CD4-positive, alpha-beta T cell treated with Interleukin-6 at 100 ng/mL for 8 hours (primary cell): ENCODE results near the gene RYR3.

ENCODE experiments used
- DNase-seq: peaks from one replicate; pipeline ENCODE4 v3.0.0-alpha.2; 2020; ENCODE audit warnings: mixed read lengths, low spot score

The RYR3 gene

DNA sequence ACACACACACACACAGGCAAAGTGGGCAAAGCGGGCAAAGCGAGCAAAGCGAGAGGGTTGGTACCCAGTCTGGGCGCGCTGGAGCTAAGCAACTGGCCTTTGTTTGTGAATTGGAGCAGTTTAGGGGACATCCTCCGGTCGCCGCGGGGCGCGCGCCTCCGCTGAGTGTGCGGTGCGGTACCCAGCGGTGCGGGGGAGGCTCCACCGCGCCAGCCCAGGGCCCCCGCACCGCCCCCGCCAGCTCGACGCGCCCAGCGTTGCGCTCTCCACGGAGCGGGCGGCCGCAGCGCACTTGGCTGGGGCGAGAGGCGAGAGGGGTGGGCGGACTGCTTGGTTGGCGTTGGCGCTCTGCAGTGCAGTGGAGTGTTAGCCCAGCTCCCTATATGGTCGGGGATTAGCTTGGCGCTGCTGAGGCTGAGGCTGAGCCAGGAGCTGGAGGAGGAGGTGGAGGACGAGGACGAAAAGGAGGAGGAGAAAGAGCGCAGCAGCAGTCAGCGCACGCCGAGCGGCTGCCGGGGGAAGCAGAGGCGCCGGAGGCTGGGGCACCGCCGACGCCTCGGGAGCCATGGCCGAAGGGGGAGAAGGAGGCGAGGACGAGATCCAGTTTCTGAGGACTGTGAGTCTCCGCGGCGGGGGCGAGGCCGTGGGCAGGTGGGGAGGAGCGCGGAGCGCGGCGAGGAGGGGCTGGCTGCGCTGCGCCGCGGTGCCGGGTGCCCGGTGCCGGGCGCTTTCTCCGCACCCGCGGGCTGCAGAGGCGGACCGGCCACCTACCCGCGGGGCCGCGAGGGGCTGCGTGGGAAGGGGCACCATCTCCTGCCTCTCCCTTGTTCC is at the start of gene RYR3:
RYR3 (plus strand) TSS at position 487 of the 831 bp plus-strand sequence; CDS start at position 566, 79 bp downstream.
- DNase-seq: no peak

DNA sequence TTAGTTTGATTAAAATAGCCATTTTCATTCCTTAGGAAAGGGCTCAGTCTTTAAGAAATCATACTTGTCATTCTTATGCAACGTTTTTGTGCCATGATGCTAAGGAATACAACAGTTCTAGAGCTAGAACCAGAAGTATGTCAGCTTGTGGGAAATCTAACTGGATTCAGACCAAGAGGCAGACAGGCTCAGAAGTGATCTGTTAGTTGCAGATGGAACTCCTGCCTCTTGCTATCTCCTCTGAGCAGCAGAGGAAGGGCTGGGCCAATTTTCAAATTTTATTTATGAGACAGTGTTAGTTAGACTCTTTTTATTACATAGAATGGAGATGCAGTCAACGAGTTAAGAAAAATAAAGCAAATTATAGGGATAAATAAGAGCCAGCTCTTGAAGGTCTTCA is 48.5 kb upstream of the RYR3 start:
- DNase-seq: no peak

DNA sequence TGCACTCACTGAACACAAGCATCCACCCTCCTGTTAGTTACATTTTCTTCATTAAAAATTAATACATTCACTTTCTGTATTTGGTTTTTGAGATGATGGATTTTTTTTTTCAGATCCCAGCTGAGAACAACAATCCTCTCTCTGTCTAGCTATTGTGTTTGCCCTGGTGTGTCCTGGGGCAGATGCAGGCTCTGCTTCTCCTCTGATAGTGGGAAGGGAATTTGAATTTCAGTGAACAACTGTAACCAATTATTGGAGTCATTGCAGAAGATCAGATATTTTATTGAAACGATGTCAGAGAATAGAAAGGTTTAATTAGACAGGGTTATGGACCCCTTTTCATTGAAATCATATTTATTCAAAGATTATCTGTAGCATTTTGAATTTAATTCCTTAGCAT is 33.1 kb upstream of the RYR3 start:
- DNase-seq: no peak

DNA sequence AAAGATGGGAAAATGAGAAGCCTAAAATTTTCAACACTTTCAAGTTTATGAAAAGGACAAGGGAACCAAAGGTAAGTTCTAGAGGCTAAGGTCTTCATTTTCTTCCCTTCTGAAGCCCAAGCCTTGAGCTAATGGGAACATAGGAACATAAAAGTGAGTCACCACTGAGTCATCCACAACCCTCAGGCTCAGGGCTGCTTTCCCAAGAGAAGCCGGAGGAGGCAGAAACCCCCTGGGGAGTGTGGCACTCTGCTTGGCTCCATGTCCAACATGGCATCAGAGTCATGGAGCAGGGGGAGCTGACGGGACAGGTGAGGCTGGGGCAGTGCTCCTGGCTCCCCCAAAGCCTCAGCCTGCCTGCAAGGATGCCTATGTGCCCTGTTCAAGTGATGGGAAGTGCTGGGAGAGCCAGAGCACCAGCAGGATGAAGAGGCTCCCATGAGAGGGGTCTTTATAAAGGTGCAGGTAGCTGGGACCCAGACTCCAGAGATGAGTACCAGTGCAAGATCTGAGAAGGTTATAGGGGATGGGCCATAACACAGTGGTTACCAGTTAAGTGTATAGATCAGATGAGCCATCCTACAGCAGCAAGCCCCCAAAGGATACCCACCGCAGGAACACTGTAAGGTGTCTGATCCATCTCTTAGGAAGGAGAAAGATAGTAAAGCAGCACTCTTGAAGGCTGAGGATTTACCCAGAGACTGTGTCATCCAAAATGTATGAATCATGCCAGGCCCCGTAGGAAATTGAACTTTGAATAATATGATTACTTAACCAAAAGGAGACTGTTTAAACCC is 31.8 kb upstream of the RYR3 start:
- no peak for DNase-seq

DNA sequence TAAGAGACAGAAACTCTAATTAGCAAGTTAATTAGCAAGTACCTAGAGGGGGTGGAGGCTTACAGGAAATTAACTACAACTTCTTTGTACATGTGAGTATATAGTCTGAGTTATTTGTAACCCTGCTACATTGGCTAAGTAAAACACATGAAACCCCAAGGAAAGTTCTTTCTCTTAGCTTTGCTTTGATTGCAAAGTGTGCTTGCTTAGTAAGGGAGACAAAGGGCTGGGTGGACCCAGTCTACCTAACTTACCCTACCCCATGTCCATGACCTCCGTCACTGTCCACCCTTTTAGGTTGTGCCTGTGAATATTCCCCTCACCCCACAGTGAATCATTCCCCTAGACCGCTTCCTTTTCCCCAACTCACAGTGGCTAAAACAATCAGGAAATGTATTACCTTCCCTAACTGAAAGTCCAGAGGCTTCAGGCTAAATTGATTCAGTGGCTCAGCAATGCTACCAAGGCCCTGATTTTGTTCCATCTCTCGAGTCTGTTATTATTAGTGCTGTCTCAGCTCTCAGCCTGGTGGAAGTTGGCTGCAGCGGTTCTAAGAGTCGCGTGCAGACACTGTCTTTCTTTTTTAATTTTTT is 31.1 kb upstream of the RYR3 start:
- no peak for DNase-seq

DNA sequence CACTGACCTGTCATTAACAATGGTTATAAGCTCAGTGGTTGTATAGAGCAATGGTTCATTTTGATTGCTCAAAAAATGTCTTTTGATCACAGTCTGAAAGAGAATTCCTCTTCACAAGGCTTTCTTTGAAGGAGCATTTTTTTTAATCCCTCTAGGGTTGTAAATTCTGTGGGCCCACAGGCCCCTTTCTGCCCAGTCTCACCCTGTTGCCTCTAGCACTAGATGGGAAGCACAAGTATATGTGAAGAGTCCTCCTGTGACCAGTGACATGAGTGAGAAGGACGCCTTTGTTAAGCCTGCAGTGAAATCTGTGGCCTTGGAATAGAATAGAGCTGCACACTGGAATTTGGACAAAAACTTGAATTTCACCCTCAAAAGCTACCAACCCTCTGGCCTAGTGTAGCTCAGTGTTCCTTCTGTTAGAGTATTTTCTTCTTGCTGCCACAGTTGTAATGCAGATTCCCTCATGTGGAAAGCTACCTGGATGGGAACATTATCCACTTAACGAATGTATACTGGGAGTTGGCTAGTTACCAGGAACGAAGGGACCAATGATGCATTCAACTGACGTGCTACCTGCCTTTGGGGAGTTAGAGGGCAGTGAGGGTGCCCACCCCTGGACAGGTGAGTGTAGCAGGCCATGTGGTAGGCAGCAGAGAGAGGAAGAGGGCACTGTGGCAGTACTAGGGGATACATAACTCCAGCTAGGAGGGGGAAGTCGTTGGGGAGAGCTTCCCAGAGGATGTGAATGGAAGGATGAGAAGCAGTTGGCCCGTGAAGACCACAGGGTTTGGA is 28.3 kb upstream of the RYR3 start:
- no peak for DNase-seq

DNA sequence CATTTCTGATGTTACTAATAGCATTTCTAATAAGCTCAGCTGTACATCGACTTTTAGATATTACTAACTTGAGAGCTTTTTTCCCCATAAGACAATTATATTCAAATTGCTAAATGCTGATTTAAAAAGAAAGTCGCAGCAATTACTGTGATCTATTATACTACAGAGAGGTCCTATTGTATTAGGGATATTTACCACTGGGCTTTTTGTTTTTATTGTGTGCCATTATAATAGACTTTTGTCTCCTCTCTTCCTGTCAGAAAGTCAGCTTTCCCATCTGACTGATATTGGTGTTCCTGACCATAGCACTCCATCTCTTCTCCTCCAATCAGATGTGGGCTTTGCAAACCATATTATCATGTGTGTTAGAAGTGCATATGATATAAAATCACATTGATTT is 27.2 kb upstream of the RYR3 start:
- DNase-seq: no peak

DNA sequence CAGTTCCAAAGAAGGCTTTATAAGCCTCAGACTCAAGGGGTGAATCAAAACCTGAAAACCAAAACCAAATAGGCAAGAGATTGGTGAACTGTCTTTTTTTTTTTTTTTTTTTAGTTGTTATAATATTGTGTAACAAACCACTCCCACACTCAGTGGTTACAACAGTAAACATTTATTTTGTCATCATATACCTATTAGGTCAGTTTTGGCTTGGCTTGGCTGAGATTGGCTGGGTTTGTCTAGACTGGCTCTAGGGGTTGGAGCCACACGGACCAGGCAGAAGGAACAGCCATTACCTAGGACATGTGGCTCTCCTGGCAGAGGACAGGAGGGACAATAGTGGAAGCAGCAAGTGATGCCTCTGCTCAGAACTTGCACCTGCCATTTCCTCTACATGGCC is 26.4 kb upstream of the RYR3 start:
- DNase-seq: no peak

DNA sequence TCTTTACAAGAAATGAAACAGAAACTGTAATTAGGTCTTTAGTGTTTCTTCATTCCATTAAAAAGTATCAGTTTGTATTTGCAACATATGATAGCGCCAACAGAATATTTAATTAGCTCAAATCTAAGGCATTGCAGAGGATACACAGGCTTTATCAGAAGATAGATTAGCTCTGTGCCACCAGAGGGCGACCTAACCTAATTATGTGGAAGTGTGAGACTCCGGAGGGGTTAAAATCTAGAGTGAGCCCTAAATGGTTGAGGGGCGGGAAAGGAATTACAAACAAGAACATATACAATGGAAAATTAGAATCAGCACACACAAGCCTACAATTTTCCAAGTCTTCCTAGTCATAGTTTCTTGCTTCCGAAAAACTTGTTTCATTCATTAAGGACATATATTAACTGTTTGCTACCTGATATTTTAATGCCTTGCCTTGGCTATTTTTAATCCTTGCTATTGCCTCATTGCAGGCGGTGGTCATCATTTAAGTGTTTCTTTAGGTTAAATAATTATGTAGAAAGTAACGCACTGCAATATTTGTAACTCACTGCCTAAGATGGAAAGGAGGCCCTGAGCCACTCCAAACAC is 18.0 kb upstream of the RYR3 start:
- peak; percentile 12 for DNase-seq

DNA sequence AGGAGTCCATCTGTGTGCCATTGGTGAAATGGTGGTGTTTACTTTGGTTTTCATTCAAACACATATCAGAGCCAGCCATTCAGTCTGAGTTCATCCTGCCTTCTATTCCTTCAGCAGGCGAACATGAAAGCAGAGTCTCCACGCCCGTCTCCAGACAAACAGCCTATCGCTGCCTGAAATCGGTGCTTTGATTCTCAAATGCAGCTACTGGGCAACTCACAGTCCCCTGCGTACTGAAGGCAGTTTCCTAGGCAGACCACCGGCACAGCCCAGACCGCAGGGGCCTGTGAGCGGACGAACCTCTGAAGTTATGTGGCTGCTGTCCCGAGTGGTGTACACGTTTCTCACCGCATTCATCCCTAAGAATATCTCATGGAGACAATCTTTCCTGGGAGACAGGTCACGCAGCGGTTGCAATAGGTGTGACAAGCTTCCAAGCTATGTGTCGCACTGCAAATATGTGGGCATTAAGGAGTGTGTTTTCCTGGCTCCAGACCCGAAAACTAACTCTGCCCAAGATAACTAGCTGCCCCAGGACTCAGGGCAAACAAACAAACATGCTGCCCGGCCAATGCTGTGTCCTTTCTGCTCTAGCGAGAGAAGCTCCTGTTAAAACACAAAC is 16.9 kb upstream of the RYR3 start:
- DNase-seq: no peak

DNA sequence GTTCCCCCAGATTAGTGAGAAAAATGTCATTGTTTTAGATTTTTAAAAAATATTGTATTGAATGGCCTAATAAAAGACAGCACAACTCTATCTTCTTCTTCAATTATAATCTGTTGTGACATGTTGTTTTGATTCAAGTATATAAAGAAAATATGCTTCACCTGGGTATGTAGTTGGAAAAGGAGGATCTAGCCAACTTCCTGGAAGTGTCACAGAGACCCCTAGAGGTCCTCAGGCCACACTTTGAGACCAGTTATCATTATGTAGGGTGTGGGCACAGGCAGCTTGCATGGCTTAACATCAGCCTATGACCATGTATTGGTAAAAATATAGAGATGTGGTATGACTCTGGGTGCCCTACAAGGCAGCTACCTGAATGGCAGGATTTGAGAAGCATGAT is 14.7 kb upstream of the RYR3 start:
- DNase-seq: no peak

DNA sequence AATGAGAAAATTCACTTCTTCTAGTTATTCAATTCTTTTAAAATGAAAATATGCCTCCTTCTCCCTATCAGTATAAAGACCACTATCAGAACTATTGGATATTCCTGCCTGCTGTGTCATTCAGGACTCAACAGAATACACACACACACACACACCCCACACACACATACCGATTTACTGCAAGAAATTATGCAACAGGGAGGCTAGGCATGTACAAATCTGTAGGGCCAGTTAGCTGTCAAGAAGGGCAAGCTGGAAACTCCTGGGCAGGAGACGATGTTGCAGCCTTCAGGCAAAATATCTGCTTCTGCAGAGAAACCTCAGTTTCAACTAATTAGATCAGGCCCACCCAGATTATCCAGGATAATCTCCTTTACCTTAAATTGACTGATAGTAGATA is 13.9 kb upstream of the RYR3 start:
- DNase-seq: no peak

DNA sequence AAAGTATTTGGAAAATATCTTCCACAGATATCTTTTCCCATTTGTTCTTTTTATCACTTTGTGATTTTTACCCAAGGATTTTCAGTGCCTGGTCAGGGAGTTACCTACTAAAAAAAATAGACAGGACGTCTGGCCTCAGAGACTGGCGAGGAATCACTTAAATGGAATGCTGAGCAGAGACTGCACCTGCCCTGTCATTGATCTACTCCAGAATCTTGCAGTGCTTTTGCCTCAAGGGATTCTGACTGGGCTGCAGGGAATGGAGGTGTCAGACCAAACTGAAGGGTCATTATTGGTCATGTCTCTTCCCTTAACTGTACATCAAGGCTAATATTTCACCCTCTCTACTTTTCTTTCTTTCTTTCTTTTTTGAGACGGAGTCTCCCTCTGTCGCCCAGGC is 12.1 kb upstream of the RYR3 start:
- DNase-seq: no peak

DNA sequence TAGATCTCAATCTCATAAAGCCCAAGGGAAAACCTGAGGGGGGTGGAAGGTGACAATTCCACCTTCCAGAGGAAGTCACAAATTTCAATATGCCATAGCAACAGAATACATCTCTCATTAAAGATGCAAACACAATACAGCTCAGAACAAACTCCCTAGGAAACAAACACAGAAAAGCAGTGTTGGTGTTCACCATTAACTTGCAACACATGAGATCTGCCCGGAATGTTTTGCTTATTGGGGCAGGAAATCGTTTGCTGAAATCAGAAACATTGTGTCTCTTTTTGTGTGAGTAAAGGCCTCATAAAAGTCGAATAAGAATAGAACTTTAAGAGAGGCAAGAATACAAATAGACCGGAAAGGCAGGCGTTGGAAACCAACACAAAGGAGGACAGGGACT is 5.8 kb upstream of the RYR3 start:
- no peak for DNase-seq

DNA sequence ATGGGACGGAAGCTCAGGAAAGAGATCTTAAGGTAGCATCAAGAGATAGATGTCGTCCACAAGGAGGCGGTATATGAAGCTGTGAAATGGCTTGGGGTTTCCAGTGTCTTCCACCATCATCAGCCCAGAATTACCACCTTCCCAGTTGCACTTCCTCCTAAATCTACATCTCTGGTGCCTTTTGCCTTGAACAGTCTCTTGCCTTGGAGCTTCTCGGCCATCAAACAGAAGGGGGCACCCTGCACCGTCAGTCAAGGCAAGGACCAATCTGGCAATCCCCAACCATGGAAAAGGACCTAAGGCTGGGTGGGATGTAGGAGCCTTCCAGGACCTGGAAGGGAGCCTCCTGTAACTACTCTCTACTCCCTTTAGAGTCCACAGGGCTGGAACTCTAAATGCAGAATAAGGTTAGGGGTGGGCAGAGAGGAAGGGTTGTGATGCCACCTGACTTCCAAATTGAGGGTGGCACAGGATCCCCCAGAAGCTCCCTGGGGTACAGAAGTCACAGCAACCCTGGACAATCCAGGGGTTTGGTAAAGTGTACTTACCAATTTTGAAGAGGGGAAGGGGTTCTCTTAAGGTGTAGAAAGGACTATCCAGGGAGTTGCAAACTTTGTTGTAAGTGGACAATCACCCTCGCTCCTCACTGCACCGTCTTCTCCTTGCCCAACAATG is 1.0 kb upstream of the RYR3 start:
- no peak for DNase-seq

DNA sequence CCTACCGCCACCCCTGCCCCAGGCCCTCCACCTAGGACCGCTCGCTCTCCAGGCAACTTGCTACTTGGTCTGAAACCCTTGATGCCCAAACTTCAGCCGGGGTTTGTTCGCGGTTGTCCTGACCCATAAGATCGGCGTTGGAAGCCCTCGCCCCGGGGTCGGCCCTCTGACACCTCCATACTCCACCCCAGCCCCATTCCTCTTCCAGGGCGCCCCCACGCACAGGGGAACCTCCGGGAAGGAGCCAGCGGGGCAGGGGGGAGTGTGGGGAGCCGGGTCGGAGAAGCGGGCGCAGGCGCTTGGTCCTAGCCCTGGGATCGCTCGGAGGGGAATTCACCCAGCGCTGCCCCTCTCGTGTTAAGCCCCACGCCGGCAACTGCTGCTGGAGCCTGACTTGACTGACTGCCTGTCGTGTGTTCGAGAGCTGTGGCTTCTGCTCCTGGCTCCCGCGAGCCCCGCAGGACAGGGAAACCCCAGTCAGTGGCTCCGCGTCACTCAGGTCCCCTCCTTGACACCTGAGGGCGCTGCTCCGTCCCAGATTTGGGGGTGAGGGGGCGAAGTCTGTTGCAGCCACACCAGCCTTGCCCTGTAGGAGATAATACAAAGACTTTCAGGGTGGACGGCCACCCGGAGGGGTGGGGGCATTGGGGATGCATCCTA is 675 bp downstream of the RYR3 start:
- DNase-seq: no peak

DNA sequence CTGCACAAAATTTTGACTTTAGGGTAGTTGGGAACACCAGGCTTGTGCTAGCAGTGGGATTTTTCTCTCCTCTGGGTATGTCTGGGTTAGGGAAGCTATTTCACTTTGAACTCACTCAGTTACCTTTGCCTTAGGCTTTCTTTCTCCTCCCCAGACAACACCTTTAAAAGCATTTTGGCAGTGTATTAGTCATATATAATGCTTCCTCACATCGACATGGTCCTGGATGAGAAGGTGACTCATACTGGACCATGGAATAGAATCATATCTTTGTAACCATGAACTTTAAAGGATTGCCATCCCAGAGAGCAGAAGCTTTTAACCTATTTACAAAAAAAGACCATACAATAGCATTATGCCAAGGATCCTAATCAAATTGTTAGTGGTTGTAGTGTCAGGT is 2.7 kb downstream of the RYR3 start:
- DNase-seq: no peak

DNA sequence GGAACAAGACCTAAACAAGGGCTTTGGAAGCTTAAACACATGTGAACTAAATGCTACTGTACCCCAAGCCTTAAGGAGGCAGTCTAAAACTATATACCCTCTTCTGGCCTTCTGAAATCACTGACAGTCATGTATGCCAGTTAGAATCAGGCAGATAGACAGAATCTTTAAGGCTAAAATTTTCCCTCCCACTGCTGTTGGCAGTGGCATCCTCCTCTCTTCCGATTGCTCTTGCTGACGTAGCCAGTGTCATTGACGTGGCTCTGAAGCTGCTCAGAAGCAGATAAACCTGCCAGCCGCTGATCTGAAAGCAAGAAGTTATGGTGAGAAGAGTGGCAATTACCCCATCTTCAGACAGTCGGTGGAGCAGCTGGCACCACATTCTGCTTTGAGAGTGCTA is 3.3 kb downstream of the RYR3 start:
- DNase-seq: no peak

DNA sequence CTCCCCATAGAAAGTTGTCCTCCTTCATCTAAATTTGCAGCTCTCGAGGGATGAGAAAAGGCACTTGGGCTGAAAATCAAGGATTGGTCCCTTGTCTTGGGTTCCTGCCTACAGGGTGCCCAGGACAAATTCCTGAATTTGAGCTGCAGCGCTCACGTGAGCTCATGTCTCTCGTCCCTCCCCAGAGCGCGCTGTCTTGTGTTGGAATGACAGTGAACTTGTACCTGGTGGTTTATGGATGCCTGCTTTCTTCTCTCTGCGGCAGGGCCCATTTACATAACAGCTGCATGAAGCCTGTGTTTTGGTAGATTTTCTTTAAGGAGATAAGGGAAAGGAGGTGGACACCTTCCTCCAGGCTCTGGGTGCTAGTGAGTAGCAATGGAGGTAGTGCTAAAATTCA is 4.3 kb downstream of the RYR3 start:
- no peak for DNase-seq

DNA sequence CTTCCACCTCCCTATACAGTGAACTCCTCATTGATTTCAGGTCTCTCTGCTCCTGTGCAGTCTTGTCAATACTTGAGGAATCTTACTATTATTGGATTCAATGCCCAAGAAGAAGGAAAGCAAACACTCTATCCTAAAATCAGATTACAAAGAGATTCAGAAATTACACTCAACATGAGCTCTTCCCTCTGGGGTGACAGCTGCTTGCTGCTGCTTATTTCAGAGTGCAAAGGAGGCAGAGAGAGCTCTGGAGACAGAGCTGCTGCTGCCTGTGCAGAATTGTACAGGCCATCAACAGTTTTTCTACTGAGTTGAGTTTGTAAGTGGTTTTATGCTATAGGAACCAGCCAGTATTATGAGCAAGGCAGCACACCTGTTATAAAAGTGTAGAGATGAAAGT is 7.1 kb downstream of the RYR3 start:
- no peak for DNase-seq
